GM18526 (cell line): ENCODE data around the gene PAK1.

ENCODE experiments used
- POLR2A ChIP-seq: IDR thresholded peaks from 3 replicates; pipeline ENCODE4 v1.6.1; 2011; ENCODE audit not compliant: insufficient read length; ENCODE audit errors: extremely low read depth

The PAK1 gene

DNA sequence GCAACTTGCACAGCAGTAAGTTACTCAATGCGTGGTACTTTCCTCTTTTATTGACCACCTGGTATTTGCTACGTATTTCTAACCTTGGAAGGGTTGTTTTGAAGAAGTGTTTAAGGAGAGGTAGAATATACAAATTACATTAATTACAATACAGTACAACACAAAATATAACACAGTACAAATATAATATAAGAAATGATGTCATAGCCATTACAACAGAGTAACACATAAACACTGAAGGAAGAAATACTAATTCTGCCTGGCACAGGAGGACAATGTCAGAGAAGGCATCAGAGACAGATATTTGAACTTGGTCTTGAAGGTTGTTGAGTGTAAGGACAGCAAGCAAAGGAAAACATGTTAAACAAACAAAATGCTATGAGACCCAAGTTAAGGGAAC lies 25.6 kb downstream of the PAK1 start:
- TF ChIP-seq POLR2A = no peak

DNA sequence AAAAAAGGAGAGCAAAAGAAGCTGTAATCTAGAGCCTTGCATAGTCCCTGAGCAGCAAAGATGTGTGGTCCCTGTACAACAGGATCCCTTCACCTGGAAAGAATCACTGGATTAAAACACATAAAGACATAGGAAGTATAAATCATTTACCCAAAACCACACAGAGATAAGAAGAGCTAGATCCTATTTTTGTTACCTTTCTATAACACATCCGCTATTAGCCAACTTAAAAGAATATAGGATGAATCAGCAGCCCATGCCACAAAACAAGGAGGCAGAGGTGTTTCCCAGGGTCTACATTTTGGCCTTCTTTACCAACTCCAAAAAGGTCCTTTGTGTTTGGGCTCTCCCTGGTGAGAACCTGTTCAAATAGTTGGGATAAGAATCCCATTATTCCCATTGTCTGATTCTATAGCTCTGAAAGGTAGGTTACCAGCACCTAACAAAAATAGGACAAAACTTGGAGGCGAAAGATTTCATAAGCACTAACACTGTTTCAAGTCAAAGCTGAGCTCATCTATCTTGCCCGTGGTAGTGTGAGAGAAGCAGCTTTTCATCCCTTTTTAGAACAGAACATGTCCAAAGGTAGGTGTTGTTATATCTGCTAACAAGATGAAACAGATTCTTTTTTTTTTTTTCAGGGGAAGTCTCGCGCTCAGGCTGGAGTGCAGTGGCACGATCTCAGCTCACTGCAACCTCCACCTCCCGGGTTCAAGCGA lies 26.8 kb downstream of the PAK1 start:
- TF ChIP-seq POLR2A = no peak

DNA sequence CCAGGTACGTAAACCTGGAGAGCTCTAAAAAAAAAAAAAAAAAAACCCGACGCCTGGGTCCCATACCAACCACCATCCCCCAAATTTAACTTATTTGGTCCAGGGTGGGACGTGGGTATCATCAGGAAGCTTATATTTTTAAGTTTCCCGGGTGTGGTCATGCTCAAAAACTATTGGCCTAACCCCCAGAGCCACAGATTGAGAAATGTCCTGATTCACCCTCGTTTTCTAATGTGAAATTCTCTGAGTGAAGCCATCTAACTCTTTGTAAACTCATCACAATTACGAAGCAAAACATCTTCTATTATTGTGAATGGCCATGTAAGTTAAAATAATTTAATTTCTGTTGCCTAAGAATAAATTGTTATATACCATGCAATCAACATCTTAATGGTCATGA lies 29.6 kb downstream of the PAK1 start:
- TF ChIP-seq POLR2A = no peak

DNA sequence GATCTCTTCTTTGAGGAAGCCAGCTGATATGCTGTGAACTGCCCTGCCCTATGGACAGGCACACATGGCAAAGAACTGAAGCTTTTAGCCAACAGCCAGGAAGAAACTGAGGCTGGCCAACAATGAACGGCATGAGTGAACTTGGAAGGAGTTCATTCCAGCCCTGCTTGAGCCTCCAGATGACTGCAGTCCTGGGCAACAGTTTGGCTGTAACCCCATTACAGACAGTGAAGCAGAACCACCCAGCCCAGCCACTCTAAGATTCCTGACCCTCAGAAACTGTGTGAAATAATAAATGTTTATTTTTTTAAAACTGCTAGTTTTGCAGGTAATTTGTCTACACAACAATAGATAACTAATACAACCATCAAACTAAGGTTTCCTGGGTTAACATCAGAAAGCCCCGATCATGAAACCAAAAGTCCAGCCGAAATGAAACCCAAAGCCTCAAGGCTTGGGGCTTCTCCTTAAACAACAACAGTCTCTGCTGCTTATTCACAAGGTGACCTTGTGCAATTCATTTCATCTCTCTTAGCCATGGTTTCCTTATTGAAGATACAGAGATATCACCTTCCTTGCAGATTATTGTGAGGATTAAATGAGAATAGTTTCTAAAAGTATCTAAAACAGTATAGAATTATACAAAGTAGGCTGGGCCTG lies 31.4 kb downstream of the PAK1 start:
- TF ChIP-seq POLR2A = no peak

DNA sequence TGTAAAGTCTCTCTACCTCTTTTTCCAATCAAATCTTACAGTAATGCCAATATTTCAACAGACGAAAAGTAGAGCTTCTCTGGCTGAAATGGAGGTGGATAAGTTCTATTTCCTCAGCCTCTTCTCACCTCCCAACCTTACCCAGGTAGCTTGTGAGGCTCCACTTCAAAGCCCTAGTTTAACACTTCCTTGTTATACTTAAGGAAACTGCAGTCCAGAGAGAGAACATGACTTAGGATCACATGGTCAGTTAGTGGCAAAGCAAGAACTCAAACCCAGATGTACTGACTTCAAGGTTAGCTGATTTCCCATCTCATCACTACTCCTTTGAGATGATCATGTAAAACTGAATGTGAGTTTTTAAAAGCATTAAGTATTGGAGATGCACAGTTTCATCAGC lies 32.5 kb downstream of the PAK1 start:
- no peak for TF ChIP-seq POLR2A

DNA sequence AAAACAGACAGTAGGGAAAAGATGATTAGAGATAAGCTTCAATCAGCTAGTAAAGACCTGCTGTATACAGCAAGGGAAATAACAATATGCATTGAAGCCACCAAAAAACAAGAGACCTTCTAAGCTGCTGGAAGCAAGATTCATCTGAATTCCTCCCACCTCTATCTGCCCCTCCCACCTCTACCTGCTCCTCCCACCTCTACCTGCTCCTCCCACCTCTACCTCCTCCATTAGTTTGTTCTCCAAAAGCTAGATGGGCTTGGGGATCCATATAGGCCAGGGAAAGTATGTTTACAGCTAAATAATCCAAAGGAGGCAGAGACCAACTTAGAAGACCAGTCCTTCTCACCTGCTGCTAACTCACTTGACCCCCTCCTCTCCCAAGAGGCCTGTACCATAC lies 33.2 kb downstream of the PAK1 start:
- no peak for TF ChIP-seq POLR2A

DNA sequence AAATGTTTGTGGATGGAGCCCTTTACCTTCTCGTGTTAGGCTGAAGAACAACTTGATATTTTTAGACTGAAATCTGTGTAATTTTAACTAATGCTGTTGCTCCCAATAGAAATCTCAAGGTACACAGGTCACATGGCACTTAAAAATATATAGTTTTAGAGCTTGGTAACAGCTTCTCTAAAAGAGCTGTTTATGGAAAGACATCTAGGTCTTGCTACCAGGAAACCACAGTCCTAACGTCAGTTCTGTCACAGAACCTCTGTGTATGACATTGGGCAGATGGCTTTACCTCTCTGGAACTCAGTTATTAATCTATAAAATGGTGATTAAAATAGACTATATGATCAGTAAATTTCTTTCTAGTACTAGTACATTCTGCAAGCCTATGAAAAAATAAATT lies 35.4 kb downstream of the PAK1 start:
- no peak for TF ChIP-seq POLR2A

DNA sequence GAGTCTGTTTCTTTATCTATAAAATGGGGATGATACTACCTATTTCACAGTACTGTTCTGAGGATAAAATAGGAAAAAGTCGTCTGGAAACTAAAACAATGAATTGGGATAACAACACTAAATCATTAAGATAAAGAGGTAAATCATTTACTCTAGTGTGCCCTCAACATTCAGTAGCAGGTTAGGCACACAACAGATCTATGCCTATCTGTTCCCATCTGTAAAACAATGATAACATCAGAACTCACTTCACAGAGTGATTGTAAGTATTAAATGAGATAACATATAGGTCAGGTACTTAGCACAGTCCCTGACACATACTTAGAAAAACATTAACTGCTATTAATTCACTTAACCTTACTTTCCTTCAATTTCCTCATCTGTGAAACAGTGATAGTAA lies 36.9 kb downstream of the PAK1 start:
- TF ChIP-seq POLR2A = no peak

DNA sequence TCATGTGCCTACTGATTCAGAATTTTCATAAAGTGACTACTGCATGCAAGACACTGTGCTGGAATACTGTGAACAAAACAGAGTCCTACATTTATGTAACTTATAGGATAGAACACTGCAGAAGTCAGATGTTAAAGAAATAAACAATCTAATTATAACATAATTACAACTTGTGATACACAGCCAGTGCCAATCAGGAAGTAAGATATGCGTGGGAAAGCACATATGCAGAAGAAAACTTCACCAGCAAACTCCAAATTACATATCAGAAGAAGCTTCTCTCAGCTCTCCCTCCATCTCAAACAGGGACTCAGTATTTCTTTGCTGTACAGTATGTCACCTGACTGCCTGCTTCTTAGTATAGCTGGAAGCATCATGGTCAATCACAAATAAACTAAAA lies 37.4 kb downstream of the PAK1 start:
- no peak for TF ChIP-seq POLR2A

DNA sequence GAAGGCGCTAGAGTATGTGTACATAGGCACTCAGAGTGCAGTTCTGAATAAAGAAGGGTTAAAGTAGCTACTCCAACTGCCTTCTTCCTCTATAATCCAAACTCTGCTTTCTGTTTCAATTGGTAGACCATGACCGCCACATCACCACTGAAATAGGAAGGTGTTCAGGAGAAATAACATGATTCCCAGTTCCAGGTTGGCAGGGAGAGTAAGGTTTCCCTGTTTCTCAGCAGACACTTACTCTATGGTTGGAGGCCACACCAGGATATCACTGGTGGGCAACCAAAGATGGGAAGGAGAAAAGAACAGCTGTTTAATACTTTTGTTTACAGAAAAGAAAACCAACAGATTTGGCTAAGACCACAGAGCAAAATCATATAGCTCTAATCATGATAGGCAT lies 37.9 kb downstream of the PAK1 start:
- no peak for TF ChIP-seq POLR2A

DNA sequence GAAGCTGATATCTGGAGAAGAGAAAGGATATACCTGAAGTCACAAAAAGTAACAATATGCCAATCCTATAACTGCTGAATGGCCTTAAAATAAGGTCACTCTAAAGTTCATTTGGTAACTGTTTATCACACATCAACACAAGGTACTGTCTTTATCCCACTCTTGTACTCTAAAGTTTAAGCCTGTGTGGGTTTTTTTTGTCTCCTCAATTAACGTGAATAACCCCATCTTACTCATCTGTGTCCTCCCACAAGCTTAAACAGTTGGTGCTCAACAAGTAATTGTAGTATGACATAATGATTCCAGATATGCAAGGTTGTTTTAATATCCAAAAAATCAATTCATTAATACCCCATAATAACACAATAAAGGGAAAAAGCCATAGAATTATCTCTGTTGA lies 42.1 kb downstream of the PAK1 start:
- TF ChIP-seq POLR2A = no peak

DNA sequence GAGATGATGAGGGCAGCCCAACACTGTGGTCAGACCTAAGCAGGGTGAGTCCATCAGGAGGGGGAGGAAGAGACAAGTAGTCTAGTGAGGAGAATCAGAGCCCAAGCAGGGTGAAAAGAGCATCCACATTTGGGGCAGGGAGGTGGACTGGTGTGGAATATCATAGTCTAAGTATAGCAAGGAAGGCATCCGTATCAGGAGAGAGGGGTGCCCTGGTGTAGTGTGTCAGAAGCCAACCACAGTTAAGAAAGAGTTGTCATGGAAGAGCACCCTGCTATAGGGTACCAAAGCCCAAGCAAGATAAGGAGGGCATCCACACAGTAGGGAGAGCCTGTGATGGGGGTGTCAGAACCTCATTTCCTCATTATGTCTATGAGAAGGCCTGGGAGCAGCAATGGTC lies 45.3 kb downstream of the PAK1 start:
- TF ChIP-seq POLR2A = no peak

DNA sequence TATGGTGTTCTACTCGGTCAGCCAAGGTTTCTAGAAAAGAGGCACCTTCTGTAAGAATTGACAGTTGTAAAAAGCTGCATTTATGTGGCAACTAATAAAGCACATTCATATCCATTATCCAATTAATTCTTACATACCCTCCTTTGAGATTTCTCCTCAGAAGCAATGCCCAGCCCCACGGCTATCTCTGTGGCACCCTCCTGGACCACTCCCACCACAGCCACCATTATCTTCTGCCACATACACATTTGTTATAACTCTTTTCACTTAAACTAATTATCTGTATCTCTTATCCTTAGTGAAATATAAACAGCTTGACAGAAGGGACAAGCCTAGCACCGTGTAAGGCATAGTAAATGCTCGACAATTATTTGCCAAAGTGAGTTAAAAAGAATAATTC lies 48.5 kb downstream of the PAK1 start:
- TF ChIP-seq POLR2A = no peak

DNA sequence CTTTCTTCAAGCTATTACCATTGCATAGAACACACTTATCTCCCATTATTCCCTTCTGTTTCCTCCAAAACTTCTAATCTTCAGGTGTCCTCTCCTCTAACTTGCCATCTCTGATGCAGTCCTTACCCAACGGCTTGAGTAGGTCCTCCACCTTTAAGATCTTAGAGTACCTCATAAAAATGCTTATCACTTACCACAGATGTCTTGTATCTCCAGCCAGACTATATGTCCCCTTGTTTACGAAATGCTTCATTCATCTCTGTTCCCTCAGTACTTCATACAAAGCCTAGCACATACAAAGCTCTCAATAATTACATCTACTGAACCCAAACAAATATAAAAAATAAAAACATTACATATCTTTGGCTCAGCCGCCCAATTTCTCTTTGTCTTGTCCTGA lies 49.2 kb downstream of the PAK1 start:
- no peak for TF ChIP-seq POLR2A

DNA sequence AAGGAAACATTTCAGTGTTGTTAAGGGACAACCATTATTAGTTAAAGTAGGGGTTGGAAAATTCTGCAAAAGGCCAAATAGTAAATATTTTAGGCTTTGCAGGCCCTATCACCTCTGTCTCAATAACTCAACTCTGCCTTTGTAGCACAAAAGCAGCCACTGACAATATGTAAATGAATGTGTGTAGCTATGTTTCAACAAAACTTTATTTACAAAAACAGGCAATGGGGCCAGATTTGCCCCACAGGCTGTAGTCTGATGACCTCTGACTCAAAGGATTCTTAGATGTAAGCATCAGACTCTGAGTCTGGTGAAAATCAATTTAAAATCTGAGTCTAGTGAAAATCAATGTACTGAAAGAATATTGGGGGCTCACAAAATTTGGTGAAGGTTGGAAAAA lies 50.3 kb downstream of the PAK1 start:
- TF ChIP-seq POLR2A = no peak

DNA sequence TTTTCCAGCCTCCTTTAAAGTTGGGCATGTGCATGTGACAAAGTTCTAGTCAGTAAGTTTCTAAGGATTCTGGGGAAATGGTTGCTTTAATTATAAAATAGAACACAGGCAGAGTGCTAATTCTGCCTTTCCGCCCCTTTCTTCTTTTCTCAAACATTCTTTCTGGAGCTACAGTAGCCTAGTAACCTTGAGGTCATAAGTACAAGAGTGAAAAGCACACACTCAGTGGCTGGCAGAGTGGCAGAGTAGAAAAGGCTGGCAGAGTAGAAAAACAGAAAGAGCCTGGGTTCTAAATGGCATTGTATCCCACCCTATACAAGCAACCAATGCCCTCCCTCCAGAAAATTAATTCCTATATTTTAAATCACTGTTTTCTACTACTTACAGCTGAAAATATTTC lies 51.2 kb downstream of the PAK1 start:
- no peak for TF ChIP-seq POLR2A
